Neural crest cell (in vitro differentiated cells): Measurements from ENCODE around the gene ABCA9. TPM values are rescaled to one million over a fixed set of nuclear protein-coding genes. Genes with fewer than 3 reads are reported as not detected.

Source experiments
- DNase-seq: peaks from one replicate; pipeline ENCODE4 v3.0.0; 2021; ENCODE audit warnings: low read depth, mixed read lengths, low spot score
- H3K27ac Mint-ChIP-seq: one replicate; pipeline ENCODE4 v1.8.0; 2021; ENCODE audit warnings: mild to moderate bottlenecking, mixed read lengths; ENCODE audit not compliant: unreplicated experiment
- H3K27me3 Mint-ChIP-seq: 2 replicates; pipeline ENCODE4 v1.8.0; 2021; ENCODE audit warnings: low read depth, mild to moderate bottlenecking, mixed read lengths
- H3K36me3 Mint-ChIP-seq: 2 replicates; pipeline ENCODE4 v1.8.0; 2021; ENCODE audit warnings: low read depth, mild to moderate bottlenecking, mixed read lengths
- H3K4me1 Mint-ChIP-seq: 2 replicates; pipeline ENCODE4 v1.8.0; 2021; ENCODE audit warnings: mixed read lengths
- H3K4me3 Mint-ChIP-seq: one replicate; pipeline ENCODE4 v1.8.0; 2021; ENCODE audit warnings: mild to moderate bottlenecking, mixed read lengths
- H3K9me3 Mint-ChIP-seq: 2 replicates; pipeline ENCODE4 v1.8.0; 2021; ENCODE audit warnings: mixed read lengths
- CTCF ChIP-seq: fragments of 200-600 bp; sonication (generic); conservative IDR thresholded peaks from 2 replicates; pipeline ENCODE4 v1.5.0; 2021; ENCODE audit warnings: antibody characterized with exemption, mild to moderate bottlenecking
- total RNA-seq: library from RNA; stranded (reverse); gene quantifications from 2 replicates; pipeline ENCODE4 v1.2.1, GENCODE V29; 2021

ABCA9 gene
- total RNA-seq, 1 donor from 2014 or later = 1.3 TPM

GRCh38 chr17:69064476-69064875 is 3.7 kb upstream of the ABCA9 start:
- Mint-ChIP-seq H3K9me3 (no peaks in the 10 kb centered on the region), H3K4me1 (peaks cover 63% of the 10 kb centered on the region), H3K4me3 (no peak overlapping the region), H3K27ac (no peak overlapping the region), H3K36me3 (no peaks in the 10 kb centered on the region), H3K27me3 (no peaks in the 10 kb centered on the region)
- no peak for TF ChIP-seq CTCF
- no peak for DNase-seq

GRCh38 chr17:69064001-69064400 is 3.3 kb upstream of the ABCA9 start:
- H3K27me3 Mint-ChIP-seq = no peaks in the 10 kb centered on the region
- peaks cover 63% of the 10 kb centered on the region for H3K4me1 Mint-ChIP-seq
- no peak for DNase-seq
- no peaks in the 10 kb centered on the region for H3K36me3 Mint-ChIP-seq
- no peak for TF ChIP-seq CTCF
- no peak overlapping the region for H3K27ac Mint-ChIP-seq
- no peak overlapping the region for H3K4me3 Mint-ChIP-seq
- peaks cover 2% of the 10 kb centered on the region for H3K9me3 Mint-ChIP-seq

GRCh38 chr17:69062860-69063581 is 2.3 kb upstream of the ABCA9 start:
- Mint-ChIP-seq H3K36me3 (no peaks in the 10 kb centered on the region), H3K27ac (no peak overlapping the region), H3K27me3 (no peaks in the 10 kb centered on the region), H3K4me3 (no peak overlapping the region), H3K4me1 (peaks cover 57% of the 10 kb centered on the region), H3K9me3 (peaks cover 6% of the 10 kb centered on the region)
- DNase-seq = no peak
- no peak for TF ChIP-seq CTCF

GRCh38 chr17:69061721-69062556 is 1.2 kb upstream of the ABCA9 start:
- peaks cover 51% of the 10 kb centered on the region for H3K4me1 Mint-ChIP-seq
- H3K9me3 Mint-ChIP-seq = peaks cover 10% of the 10 kb centered on the region
- no peak overlapping the region for H3K4me3 Mint-ChIP-seq
- H3K36me3 Mint-ChIP-seq = peaks cover 1% of the 10 kb centered on the region
- H3K27me3 Mint-ChIP-seq = no peaks in the 10 kb centered on the region
- no peak overlapping the region for H3K27ac Mint-ChIP-seq
- no peak for TF ChIP-seq CTCF
- DNase-seq = no peak

- peaks cover 41% of the 10 kb centered on the region for H3K4me1 Mint-ChIP-seq
- H3K4me3 Mint-ChIP-seq = no peak overlapping the region
- H3K27me3 Mint-ChIP-seq = no peaks in the 10 kb centered on the region
- no peak for DNase-seq
- TF ChIP-seq CTCF = no peak
- H3K9me3 Mint-ChIP-seq = peaks cover 23% of the 10 kb centered on the region
- H3K36me3 Mint-ChIP-seq = peaks cover 13% of the 10 kb centered on the region
- H3K27ac Mint-ChIP-seq = no peak overlapping the region
These were observed 1.1 kb downstream of the ABCA9 start for GRCh38 chr17:69059458-69060175.
